ENCODE measurements around the gene TUSC2.

TUSC2 gene

DNA sequence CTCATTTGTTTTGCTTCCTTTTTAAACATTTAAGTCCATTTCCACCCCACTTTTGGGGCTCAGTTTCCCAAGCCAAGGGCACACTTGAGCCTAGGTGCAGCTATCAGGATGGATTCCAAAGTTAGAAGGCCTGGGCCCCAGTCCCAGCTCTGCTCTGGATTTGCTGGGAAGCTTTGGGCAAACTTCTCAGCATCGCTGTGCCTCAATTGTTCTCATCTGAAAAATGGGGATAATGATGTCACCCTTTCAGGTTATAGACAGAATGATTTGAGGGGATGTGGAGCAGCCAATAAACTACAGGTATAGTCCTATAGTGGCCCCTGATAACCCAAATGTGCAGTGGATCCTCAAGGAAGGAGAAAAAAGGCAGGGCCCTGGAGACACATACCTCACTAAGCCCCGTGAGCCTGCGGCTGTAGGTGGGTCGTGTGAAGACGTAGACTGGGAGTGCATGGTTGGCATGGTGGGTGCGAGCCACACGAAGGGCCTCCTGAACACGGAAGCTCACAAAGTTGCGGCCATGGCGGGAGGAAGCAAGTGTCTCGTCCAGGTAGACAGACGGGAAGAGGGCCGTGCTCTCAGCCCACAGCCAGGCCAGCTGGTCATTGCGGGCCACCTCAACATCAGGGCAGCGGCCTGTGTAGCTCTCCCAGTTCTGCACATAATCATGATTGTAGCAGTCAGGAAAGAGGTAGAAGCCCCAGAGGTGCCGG is 8.7 kb downstream of the TUSC2 start:
- TF ChIP-seq, protein P1, sequence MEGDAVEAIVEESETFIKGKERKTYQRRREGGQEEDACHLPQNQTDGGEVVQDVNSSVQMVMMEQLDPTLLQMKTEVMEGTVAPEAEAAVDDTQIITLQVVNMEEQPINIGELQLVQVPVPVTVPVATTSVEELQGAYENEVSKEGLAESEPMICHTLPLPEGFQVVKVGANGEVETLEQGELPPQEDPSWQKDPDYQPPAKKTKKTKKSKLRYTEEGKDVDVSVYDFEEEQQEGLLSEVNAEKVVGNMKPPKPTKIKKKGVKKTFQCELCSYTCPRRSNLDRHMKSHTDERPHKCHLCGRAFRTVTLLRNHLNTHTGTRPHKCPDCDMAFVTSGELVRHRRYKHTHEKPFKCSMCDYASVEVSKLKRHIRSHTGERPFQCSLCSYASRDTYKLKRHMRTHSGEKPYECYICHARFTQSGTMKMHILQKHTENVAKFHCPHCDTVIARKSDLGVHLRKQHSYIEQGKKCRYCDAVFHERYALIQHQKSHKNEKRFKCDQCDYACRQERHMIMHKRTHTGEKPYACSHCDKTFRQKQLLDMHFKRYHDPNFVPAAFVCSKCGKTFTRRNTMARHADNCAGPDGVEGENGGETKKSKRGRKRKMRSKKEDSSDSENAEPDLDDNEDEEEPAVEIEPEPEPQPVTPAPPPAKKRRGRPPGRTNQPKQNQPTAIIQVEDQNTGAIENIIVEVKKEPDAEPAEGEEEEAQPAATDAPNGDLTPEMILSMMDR (IDR thresholded peaks at IDR 0.05; ENCODE audit: borderline replicate concordance, control extremely low read depth, extremely low read depth, insufficient read depth, missing control alignments), result no peak
- in situ Hi-C loops (cut with MboI; ENCODE audit: low sequenced_read_pairs, unreplicated experiment), result no loop called here
- no peak for DNase-seq (ENCODE audit: low spot score)

DNA sequence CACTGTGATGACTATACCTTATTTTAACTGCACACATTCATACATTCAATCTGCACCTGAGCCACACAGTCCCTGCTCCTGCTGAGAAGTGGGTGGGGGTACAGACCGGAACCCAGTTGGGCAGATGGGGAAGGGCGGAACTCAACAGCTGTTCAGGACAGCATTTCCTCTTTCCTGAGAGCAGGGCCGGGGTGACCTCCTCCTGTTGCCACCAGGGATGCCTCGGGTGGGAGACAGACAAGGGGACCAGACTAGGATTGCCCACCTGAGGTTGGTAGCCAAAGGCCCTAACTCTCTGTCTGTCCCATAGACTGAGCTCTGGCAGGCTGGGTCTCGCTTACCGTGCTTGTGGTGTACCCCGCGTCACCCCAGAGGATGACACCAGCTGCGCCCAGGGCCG is 9.4 kb downstream of the TUSC2 start:
- no peak for DNase-seq (ENCODE audit: low spot score)
- in situ Hi-C loops (cut with MboI; ENCODE audit: low sequenced_read_pairs, unreplicated experiment), result no loop called here
- TF ChIP-seq, protein P1 (IDR thresholded peaks at IDR 0.05; ENCODE audit: borderline replicate concordance, control extremely low read depth, extremely low read depth, insufficient read depth, missing control alignments), result no peak

DNA sequence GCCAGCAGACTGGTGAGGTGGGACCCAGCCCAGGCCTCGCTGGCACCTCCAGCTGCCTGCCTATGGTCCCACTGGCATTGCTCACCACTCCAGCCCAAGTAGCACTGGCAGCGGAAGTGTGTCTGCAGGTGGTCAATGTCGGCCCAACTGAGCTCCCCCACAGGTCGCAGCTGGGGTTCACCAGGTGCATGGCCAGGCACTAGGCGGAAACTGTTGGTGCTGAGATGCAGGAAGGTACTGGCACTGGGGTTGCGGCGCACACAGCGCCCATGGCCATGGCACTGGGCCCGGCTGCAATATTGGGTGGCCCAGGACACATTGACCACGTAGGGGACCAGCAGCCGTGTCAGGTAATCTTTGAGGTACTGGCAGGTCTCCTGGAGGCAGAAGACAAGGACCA is 9.9 kb downstream of the TUSC2 start:
- in situ Hi-C loops (cut with MboI; ENCODE audit: low sequenced_read_pairs, unreplicated experiment), result no loop called here
- no peak for DNase-seq (ENCODE audit: low spot score)
- TF ChIP-seq, protein P1 (IDR thresholded peaks at IDR 0.05; ENCODE audit: borderline replicate concordance, control extremely low read depth, extremely low read depth, insufficient read depth, missing control alignments), result no peak

DNA sequence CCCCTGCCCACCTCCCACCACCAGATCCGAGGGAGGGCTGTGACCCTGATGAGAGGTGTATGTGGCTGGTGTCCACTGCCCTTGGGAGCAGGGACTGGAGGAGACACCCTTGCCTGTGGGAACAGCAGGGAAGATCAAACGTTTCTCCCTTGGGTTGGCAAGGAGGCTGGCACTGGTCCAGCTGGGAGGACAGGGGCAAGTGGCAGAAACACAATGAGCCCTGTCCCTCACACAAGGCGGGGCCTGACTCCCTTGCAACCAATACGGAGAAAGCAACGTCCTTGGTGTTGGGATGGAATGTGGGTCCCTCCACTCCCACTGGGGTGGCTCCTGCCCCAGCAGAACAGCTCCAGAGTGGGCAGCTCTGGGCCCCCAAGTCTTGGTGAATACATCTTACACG is 10.7 kb downstream of the TUSC2 start:
- TF ChIP-seq, protein P1 (IDR thresholded peaks at IDR 0.05; ENCODE audit: borderline replicate concordance, control extremely low read depth, extremely low read depth, insufficient read depth, missing control alignments), result no peak
- no peak for DNase-seq (ENCODE audit: low spot score)

DNA sequence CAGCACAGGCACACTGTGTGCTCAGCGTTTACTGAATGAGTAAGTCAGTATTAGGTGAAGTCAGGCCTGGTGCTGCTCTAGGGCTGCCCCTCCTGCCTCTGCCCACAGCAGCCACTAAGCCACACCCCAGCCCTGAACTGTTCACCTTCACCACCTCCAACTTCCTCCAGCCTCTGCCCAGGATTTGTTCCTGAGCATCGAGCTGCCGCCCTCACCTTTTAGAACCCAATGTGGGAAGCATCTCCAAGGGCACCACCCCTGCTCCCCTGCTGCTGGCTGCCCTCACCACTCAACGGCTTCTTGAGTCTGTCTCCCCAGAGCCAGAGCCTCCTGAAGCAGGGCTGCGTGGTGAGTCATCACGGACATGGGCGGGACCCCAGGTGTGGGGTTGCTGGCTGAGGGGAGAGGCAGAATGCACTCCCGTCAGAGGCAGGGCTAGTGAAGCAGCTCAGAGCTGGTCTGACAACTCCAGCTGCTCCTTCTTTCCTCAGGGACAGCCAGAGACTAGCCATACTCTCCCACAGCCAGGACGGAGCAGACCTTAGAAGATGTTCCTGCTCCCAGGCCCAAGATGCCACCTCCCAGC is 11.3 kb downstream of the TUSC2 start:
- in situ Hi-C loops (cut with MboI; ENCODE audit: low sequenced_read_pairs, unreplicated experiment), result no loop called here
- TF ChIP-seq, protein P1 (IDR thresholded peaks at IDR 0.05; ENCODE audit: borderline replicate concordance, control extremely low read depth, extremely low read depth, insufficient read depth, missing control alignments), result no peak
- DNase-seq (ENCODE audit: low spot score), result no peak

More for the DNA sequence above, 10.7 kb downstream of the TUSC2 start:
- in situ Hi-C loops (cut with MboI; ENCODE audit: low sequenced_read_pairs, unreplicated experiment), result no loop called here

DNA sequence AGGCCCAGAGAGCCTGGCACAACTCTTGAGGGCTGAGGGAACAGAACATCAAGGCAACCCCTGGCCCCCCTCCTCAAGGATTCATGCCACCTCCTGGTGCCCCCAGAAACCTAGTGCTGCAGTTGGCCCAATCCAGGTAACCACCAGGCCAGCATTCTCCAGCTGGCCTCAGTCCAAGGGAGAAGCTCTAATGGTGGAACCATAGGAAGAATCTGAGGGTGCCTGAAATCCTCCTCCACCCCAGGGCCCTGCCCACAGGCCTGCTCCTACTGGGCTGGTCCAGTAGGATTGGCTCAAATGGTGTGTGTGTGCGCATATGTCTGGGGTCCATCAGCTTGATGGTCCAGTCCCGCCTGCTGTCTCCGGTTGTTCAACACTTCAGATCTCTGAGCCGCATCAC is 13.2 kb downstream of the TUSC2 start:
- TF ChIP-seq, protein P1 (IDR thresholded peaks at IDR 0.05; ENCODE audit: borderline replicate concordance, control extremely low read depth, extremely low read depth, insufficient read depth, missing control alignments), result no peak
- in situ Hi-C loops (cut with MboI; ENCODE audit: low sequenced_read_pairs, unreplicated experiment), result no loop called here
- DNase-seq (ENCODE audit: low spot score), result no peak

All from GM13976 (cell line).